WERI-Rb-1 (cell line): ENCODE measurements around the gene ZBTB8A.

ENCODE experiments used
- DNase-seq: peaks from one replicate; pipeline ENCODE4 v3.0.0-alpha.2; 2020
- H3K27ac ChIP-seq: fragments of 250-450 bp; sonication (Bioruptor Pico); 2 replicates; pipeline ENCODE4 v1.5.1; 2020; ENCODE audit warnings: mild to moderate bottlenecking, moderate library complexity
- H3K27me3 ChIP-seq: fragments of 250-450 bp; sonication (Bioruptor Pico); 2 replicates; pipeline ENCODE4 v1.5.1; 2021; ENCODE audit warnings: mild to moderate bottlenecking, low read depth, moderate library complexity; ENCODE audit not compliant: insufficient read depth, severe bottlenecking
- H3K36me3 ChIP-seq: fragments of 250-450 bp; sonication (Bioruptor Pico); 2 replicates; pipeline ENCODE4 v1.5.1; 2020; ENCODE audit warnings: mild to moderate bottlenecking, moderate library complexity
- H3K4me3 ChIP-seq: 2 replicates; pipeline ENCODE4 v1.5.1; 2011; ENCODE audit warnings: low read depth, mild to moderate bottlenecking, control low read depth, low read length
- H3K9me3 ChIP-seq: fragments of 250-450 bp; sonication (Bioruptor Pico); 2 replicates; pipeline ENCODE4 v1.5.1; 2021; ENCODE audit warnings: mild to moderate bottlenecking, moderate library complexity; ENCODE audit not compliant: severe bottlenecking
- CTCF ChIP-seq: IDR thresholded peaks from 2 replicates; pipeline ENCODE4 v1.5.1; 2011; ENCODE audit warnings: low read depth, mild to moderate bottlenecking, control low read depth, inconsistent platforms, low read length

Gene ZBTB8A

DNA sequence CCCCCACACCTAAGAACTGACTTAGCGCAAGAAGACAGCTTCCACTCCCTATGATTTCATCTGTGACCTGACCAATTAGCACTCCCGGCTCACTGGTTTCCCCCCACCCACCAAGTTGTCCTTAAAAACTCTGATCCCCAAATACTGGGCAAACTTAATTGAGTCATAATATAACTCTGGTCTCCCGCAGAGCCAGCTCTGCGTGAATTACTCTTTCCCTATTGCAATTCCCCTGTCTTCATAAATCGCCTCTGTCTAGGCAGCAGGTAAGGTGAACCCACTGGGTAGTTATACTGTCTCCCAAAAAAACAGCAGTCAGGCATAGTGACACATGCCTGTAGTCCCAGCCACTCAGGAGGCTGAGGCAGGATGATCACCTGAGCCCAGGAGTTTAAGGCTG lies 74.2 kb downstream of the ZBTB8A start:
- no peak for TF ChIP-seq CTCF
- Histone ChIP-seq H3K27me3 (no peaks in the 10 kb centered on the region), H3K9me3 (no peaks in the 10 kb centered on the region), H3K27ac (no peak overlapping the region), H3K4me3 (no peak overlapping the region), H3K36me3 (no peaks in the 10 kb centered on the region)
- DNase-seq: no peak

- Histone ChIP-seq H3K27me3 (no peaks in the 10 kb centered on the region), H3K9me3 (no peaks in the 10 kb centered on the region), H3K36me3 (0 out of 2 replicates have a peak, but pooled peaks cover 2% of the 10 kb centered on the region), H3K27ac (no peak overlapping the region), H3K4me3 (no peak overlapping the region)
- no peak for TF ChIP-seq CTCF
- DNase-seq: no peak
Measured at GRCh38 chr1:32618673-32619221, 79.5 kb downstream of the ZBTB8A start.

DNA sequence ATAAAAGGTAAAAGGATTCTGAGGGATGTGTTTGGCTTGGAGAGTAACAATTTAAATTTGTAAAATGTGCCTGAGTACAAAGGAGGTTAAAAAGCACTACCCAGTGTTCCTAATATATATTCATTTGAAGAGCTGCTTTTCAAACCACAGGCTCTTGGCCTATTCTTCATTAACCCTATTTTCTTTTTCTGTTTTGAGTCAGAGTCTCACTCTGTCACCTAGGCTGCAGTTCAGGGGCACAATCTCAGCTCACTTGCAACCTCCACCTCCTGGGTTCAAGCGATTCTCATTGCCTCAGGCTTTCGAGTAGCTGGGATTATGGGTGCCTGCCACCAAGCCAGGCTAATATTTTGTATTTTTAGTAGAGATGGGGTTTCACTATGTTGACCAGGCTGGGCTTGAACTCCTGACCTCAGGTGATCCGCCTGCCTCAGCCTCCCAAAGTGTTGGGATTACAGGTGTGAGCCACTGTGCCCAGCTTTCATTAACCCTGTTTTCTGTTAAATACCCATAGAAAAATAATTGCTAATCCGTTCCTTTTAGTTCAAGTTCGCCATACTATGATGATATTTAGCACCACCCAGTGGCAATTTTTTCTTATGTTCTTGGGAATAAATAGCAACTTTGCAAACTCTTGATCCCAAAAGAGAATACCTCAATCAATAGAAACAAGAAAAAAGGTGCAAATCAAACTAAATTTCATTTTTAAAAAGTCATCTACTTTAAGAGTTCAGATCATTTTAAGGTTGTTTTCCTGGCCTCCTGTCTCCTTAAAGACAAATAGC lies 80.7 kb downstream of the ZBTB8A start:
- no peak for DNase-seq
- H3K27me3 ChIP-seq: no peaks in the 10 kb centered on the region
- H3K9me3 ChIP-seq: no peaks in the 10 kb centered on the region
- H3K4me3 ChIP-seq: no peak overlapping the region
- no peak for TF ChIP-seq CTCF
- H3K36me3 ChIP-seq: 0 out of 2 replicates have a peak, but pooled peaks cover 2% of the 10 kb centered on the region
- no peak overlapping the region for H3K27ac ChIP-seq

- TF ChIP-seq CTCF: no peak
- H3K4me3 ChIP-seq: no peak overlapping the region
- peaks cover 8% of the 10 kb centered on the region for H3K36me3 ChIP-seq
- no peaks in the 10 kb centered on the region for H3K9me3 ChIP-seq
- H3K27me3 ChIP-seq: no peaks in the 10 kb centered on the region
- no peak overlapping the region for H3K27ac ChIP-seq
- DNase-seq: no peak
Measured at GRCh38 chr1:32622205-32622604, 83.0 kb downstream of the ZBTB8A start.

- Histone ChIP-seq H3K4me3 (no peak overlapping the region), H3K27ac (no peak overlapping the region), H3K27me3 (no peaks in the 10 kb centered on the region), H3K9me3 (no peaks in the 10 kb centered on the region), H3K36me3 (peaks cover 16% of the 10 kb centered on the region)
- no peak for TF ChIP-seq CTCF
- no peak for DNase-seq
Measured at GRCh38 chr1:32622806-32623681, 83.8 kb downstream of the ZBTB8A start.
